HG02852 (cell line): Measurements from ENCODE around the gene PAPOLG.
A peak's percentile ranks its signal among the peaks of the same experiment; 100 is the strongest.
"Not testable (repeated sequence)": the region's sequence is repeated elsewhere in the genome, so short reads cannot be mapped to it uniquely, and the experiment has no call there.

Experiments used
- ATAC-seq: cut with Tn5 transposase; IDR thresholded peaks from one replicate; pipeline ENCODE4 v1.9.1; 2021; ENCODE audit warnings: mild to moderate bottlenecking, moderate library complexity; ENCODE audit not compliant: unreplicated experiment

The PAPOLG gene

GRCh38 chr2:60771508-60771907, 15.4 kb downstream of the PAPOLG start:
- ATAC-seq: no peak

DNA sequence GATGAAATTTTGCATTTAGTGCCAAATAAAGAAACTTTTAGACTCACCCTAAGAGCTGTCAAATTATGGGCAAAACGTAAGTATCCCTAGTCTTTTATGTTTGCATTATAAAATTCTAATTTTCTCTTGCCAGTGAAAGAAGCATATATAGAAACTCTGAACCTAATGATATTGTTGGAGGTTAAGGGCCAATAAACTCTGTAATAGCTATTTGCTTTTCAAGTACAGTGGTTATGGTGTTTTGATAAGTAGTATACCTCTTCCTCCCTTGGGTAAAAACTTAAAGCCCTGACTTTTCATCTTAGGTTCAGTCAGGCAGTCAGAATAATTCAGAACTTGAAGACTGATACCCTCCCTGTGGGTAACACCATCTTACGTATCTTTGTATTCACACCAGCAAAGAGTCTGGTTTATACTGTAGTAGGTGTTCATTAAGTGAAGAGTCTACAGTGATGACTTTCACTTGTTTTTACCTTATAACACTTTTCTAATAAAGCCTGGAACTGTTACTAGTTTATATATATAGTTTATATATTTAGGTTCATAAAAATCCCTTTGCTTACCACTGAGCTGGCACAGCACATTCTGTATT, 19.1 kb downstream of the PAPOLG start:
- ATAC-seq: no peak

DNA sequence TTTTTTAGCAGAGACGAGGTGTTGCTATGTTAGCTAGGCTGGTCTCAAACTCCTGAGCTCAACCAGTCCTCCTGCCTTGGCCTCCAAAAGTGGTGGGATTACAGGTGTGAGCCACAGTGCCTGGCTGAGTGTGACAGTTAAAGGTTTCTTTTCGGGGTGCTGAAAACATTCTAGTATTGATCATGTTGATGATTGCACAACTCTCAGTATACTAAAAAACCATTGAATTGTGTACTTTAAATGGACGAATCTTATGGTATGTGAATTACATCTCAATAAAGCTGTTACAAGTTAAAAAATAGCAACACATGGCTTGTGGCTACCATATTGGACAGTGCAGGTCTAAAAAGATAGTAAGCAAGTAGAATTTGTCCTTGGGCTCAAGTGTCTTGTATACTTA, 22.3 kb downstream of the PAPOLG start:
- ATAC-seq: no peak

GRCh38 chr2:60779426-60779825, 23.4 kb downstream of the PAPOLG start:
- ATAC-seq: no peak

- ATAC-seq: no peak
Observed at GRCh38 chr2:60780721-60781120, 24.7 kb downstream of the PAPOLG start.

- ATAC-seq: no peak
Observed at GRCh38 chr2:60793169-60793568, 37.1 kb downstream of the PAPOLG start.

DNA sequence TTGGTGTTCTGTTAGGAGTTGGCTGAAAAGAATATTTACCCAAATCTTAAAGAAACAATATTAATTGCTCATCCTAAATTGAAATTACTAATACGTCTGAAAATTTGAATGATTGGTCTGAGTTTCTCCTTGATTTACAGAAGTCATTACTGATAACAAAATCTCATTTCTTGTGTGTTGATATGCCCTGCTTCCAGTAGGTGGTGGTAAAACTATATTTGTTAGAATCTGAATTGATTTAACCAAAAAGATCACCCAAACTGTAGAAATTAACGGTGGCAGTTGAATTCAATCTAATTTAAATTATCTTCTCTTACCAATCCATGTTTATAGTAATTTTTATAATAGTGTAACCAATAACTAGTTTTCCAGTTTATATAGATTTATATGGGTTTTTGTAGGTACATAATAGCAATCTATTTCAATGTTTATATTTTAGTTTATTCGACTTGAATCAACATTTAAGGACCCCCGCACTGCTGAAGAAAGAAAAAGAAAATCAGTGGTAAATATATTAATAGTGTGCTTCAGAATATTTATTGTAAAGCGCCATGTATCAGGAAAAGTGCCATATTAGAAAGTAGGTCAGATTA, 38.3 kb downstream of the PAPOLG start:
- no peak for ATAC-seq

GRCh38 chr2:60796573-60797509, 40.8 kb downstream of the PAPOLG start:
- ATAC-seq: peak; percentile 62

DNA sequence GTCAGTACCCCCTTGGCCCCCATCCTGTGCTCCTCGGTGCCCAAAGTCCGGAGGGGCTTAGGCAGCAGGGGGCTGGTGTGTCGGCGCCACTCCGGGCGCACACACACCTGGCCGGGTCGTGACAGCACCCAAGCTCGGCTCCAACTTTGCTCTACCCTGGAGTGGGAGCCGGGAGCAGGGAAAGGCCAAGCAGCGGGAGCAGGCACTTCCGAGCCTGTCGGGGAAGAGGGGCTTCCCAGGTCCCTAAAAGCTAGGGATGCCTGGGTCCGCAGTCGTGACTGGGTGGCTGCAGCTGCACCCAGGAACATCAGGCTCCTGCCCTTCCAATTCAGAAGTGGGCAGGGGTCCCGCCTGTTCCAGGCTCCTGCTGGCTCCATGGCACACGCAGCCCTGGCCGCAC, 48.4 kb downstream of the PAPOLG start:
- ATAC-seq: no peak

DNA sequence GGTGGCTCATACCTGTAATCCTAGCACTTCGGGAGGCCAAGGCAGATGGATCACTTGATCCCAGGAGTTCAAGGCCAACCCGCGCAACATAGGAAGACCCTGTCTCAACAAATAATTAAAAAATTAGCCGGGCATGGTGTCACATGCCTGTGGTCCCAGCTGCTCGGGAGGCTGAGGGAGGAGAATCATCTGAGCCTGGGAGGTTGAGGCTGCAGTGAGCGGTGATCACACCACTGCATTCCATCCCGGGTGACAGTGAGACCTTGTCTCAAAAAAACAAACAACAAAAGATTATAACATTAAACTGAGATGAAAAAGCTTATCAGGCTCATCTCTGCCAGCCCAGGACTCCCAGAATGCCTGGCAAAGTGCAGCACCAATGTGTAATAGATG, 50.5 kb downstream of the PAPOLG start:
- ATAC-seq: no peak

DNA sequence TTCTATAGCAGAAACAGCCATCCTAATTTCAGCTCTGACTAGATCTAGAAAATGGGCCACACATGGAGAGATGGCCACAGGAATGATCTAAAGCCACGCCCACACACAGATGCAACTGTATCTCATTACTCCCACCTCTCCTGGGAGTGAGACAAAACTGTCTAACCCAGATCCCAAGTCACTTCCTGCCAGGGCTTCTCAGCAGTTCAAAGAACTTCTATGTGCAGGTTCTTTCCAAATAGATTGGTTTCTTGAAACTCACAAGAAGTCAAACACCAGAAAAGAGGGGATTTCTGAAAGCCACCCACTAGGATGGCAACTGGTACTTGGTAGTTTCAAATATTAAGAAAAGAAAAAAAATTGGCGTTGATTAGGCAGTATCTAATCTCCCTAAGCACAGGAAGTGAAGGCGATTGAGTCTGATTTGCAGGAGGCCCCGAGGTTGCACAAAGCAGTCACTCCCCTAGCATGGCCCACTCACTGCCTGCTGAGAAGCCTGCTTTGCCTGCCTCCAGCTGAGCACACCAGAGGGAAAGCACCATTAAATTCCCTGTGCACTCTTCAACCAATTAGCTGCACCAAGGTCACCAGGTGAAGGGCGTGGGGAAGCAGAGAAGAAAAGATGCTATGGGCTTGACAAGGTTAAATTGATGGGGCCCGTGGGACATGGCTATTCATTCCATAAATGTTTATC, 51.1 kb downstream of the PAPOLG start:
- ATAC-seq: peak; percentile 95

GRCh38 chr2:60808330-60808801, 52.3 kb downstream of the PAPOLG start:
- ATAC-seq: no peak

GRCh38 chr2:60811491-60812375, 55.7 kb downstream of the PAPOLG start:
- ATAC-seq: no peak

DNA sequence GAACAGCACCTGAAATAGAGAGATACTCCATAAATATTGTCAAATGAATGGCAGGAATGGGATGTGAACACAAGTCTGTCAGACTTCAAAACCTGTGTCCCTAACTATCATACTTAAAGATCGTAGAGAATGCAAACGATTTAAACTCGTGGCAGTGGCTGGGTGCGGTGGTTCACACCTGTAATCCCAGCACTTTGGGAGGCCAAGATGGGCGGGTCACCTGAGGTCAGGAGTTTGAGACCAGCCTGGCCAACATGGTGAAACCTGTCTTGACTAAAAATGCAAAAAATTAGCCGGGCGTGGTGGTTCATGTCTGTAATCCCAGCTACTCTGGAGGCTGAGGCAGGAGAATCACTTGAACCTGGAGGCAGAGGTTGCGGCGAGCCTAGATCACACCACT, 61.1 kb downstream of the PAPOLG start:
- not testable (repeated sequence) for ATAC-seq

- ATAC-seq: no peak
Observed at GRCh38 chr2:60818272-60818671, 62.2 kb downstream of the PAPOLG start.

DNA sequence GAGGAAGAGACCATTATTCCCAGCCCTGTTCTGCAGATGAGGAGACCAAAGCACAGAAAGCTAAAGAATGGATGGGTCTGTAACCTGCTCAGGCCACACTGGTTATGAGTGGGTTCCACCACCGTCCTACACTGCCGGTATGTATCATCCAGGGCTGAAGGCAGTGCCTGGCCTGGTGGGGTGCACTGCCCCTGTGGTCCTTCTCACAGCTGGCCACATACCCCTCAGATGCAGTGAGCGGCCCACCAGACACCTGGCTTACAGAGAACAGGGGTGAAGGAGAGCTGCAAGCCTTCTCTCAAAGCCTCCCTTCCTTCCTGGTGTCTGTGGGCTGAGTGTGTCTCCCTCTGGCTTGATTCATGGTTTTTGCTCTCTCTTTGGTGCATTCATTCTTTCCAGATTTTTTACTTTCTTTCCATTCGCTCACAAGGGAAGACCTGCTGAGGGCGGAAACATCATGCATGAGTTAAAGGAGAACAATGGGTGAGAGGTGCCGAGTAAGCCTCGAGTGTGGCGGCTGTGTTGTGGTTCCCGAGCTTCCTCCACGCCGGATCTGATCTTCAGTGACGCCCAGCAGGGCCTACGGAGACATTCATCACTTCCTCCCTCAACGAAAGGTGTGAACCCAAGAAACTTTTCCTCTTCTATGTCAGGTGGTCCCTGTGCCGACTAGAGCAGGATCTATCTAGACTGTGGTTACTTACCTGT, 63.2 kb downstream of the PAPOLG start:
- ATAC-seq: no peak

DNA sequence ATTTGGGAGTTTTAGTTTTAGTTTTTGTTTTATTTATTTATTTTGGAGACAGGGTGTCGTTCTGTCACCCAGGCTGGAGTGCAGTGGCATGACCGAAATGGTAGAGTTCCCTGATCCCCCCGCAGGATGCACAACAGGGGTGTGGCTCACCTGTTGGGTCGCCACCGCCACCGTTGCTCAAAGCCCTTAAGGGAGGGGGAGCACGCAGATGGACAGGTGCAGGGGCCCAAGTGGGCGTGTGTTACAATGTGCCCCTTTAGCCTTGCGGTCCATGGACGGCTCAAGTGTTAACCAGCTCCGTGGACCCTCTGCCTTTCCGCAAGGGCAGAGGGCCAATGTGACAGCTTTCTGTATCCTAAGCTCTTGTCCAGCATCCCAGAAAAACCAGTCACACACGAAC, 63.9 kb downstream of the PAPOLG start:
- ATAC-seq: no peak

GRCh38 chr2:60820416-60821132, 64.5 kb downstream of the PAPOLG start:
- ATAC-seq: no peak

DNA sequence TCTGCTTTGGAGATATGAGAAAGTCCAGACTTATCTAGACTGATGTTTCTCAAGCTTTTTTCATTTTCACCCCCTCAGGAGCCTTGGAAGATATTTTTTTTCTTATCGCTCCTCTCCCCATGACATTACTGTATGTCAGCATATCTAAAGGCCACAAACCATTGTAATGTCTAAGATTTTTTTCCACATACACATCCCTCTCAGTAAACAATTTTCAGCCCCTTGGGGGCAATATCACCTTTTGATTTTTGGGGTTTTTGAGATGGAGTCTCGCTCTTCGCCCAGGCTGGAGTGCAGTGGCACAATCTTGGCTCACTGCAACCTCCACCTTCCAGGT, 65.0 kb downstream of the PAPOLG start:
- no peak for ATAC-seq
